ENCODE results near the gene ACTL6B. TPM values are rescaled to one million over a fixed set of nuclear protein-coding genes. Genes with fewer than 3 reads are reported as not detected.
A peak's percentile ranks its signal among the peaks of the same experiment; 100 is the strongest.

ACTL6B gene
- total and polyA plus RNA-seq, 2 of the 13 experiments (the other 11 are each of a cell fraction or from before 2014, with no cell fraction given): not detected

DNA sequence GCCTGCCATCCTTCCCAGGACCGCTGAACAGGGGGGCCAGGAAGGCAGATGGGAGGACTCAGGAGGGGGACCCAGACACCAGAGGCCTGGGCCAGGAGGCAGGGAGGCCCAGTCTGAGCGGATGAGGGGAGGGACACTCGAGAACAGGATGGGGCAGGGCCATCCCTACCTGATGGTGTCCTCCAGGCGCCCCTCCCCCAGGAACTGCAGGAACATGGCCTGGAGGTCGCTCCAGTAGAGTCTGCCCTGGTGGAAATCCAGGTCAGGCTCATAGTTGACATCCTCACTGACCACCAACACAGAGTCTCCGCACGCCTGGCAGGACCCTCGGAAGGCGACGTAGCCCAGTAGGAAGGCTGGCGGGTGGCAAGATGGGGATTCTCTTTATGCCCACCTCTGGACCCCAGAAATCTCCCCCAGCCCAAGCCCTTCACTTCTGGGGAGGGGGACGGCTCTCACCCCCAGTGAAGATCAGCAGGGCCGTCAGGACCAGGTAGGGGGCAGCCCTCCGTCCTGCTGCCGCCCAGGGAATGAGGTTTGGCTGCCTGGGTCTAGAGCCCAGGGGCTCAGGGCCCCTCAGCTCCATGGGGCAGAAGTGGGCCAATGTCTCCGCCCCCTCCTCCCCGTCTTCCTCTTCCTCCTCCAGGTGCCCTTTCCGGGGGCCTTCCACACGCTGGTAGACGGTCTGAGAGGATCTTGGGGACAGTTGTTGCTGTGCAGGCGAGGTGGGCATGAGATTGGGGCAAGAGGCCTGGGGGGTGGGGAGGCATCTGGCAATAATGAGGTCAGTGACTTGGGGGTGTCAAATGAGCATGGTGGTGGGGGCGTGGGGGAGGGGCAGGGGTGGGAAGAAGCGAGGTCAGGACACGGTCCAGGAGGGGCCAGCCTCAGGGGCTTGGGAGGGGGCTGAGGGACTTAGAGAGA is 15.5 kb downstream of the ACTL6B start:
- intact Hi-C loops (cut with micrococcal nuclease; ENCODE audit: unreplicated experiment): no loop called here
- POLR2A ChIA-PET: interaction anchor here (1.3 to 2.6 kb wide), 3 partner anchors 19 to 32 kb away, joined by 4 to 17 read pairs (median 14); partner anchors contain the start of genes GNB2 and MOSPD3
- no peak for DNase-seq (ENCODE audit: low spot score)

More for the DNA sequence above, 15.5 kb downstream of the ACTL6B start:
- Histone ChIP-seq H3K4me1 (ENCODE audit: insufficient read depth, low read length) (peaks cover 41% of the 10 kb centered on the region), H3K9ac (ENCODE audit: insufficient read depth, low read depth, low read length) (peak overlapping the region; percentile 65), H3K36me3 (replicated peaks in 1 of 2; ENCODE audit: control insufficient read depth in 1 of 2, insufficient read depth in 2 of 2, low read length in 2 of 2) (no peaks in the 10 kb centered on the region), H3K79me2 (ENCODE audit: insufficient read depth, low read length) (no peaks in the 10 kb centered on the region), H3K9me3 (ENCODE audit: low read length) (no peaks in the 10 kb centered on the region), H3K4me3 (replicated peaks in 1 of 3; ENCODE audit: insufficient read depth in 1 of 3, low read depth in 2 of 3, low read length in 3 of 3) (peak overlapping the region; percentile 57 to 84 (median 64); a peak in 5 of 6 replicates), H3K27me3 (ENCODE audit: control insufficient read depth in 1 of 2, insufficient read depth in 2 of 2, low read length in 2 of 2) (peaks cover 4 to 5% of the 10 kb centered on the region in 2 experiments; a peak in 4 of 5 replicates), H3K27ac (ENCODE audit: extremely low read length, insufficient read depth, low read length) (peak overlapping the region; percentile 88), H3K4me2 (ENCODE audit: low read depth, low read length) (peak overlapping the region; percentile 97), H2AFZ (ENCODE audit: low read length) (no peak overlapping the region), H4K20me1 (ENCODE audit: insufficient read depth, low read length) (no peaks in the 10 kb centered on the region)
- no peak for ATAC-seq
- no TSS peak for BruUV-seq (replicated peaks)
- CTCF ChIA-PET (ENCODE audit: low intra/inter-chr PET ratio, low total read pairs): no interaction called here
- 75% methylated on average over 18 of the region's 24 CpGs for WGBS (ENCODE audit: low lambda C conversion rate)
- FAIRE-seq: no peak
- TF ChIP-seq ZNF263 (CRISPR knock-in tag; IDR thresholded peaks at IDR 0.05): 0 out of 2 replicates have a peak, but pooled peaks have one; percentile 34
- peak; percentile 47 for TF ChIP-seq RBM39 (IDR thresholded peaks at IDR 0.05; ENCODE audit: low read depth, low read length, poor library complexity, severe bottlenecking)
- TF ChIP-seq, protein P1, sequence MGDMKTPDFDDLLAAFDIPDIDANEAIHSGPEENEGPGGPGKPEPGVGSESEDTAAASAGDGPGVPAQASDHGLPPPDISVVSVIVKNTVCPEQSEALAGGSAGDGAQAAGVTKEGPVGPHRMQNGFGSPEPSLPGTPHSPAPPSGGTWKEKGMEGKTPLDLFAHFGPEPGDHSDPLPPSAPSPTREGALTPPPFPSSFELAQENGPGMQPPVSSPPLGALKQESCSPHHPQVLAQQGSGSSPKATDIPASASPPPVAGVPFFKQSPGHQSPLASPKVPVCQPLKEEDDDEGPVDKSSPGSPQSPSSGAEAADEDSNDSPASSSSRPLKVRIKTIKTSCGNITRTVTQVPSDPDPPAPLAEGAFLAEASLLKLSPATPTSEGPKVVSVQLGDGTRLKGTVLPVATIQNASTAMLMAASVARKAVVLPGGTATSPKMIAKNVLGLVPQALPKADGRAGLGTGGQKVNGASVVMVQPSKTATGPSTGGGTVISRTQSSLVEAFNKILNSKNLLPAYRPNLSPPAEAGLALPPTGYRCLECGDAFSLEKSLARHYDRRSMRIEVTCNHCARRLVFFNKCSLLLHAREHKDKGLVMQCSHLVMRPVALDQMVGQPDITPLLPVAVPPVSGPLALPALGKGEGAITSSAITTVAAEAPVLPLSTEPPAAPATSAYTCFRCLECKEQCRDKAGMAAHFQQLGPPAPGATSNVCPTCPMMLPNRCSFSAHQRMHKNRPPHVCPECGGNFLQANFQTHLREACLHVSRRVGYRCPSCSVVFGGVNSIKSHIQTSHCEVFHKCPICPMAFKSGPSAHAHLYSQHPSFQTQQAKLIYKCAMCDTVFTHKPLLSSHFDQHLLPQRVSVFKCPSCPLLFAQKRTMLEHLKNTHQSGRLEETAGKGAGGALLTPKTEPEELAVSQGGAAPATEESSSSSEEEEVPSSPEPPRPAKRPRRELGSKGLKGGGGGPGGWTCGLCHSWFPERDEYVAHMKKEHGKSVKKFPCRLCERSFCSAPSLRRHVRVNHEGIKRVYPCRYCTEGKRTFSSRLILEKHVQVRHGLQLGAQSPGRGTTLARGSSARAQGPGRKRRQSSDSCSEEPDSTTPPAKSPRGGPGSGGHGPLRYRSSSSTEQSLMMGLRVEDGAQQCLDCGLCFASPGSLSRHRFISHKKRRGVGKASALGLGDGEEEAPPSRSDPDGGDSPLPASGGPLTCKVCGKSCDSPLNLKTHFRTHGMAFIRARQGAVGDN (CRISPR knock-in tag; IDR thresholded peaks at IDR 0.05): peak; percentile 41
- 0 out of 2 replicates have a peak, but pooled peaks have one; percentile 33 for TF ChIP-seq DNMT1 (CRISPR knock-in tag; IDR thresholded peaks at IDR 0.05)
- no peak for TF ChIP-seq SNAPC2 (CRISPR knock-in tag; IDR thresholded peaks at IDR 0.05)
- TF ChIP-seq ZNF709 (CRISPR knock-in tag; IDR thresholded peaks at IDR 0.05): 0 out of 2 replicates have a peak, but pooled peaks have one; percentile 0
- TF ChIP-seq ZNF543 (CRISPR knock-in tag; IDR thresholded peaks at IDR 0.05): no peak
- TF ChIP-seq, protein P2, sequence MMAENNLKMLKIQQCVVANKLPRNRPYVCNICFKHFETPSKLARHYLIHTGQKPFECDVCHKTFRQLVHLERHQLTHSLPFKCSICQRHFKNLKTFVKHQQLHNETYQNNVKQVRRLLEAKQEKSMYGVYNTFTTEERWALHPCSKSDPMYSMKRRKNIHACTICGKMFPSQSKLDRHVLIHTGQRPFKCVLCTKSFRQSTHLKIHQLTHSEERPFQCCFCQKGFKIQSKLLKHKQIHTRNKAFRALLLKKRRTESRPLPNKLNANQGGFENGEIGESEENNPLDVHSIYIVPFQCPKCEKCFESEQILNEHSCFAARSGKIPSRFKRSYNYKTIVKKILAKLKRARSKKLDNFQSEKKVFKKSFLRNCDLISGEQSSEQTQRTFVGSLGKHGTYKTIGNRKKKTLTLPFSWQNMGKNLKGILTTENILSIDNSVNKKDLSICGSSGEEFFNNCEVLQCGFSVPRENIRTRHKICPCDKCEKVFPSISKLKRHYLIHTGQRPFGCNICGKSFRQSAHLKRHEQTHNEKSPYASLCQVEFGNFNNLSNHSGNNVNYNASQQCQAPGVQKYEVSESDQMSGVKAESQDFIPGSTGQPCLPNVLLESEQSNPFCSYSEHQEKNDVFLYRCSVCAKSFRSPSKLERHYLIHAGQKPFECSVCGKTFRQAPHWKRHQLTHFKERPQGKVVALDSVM (CRISPR knock-in tag; IDR thresholded peaks at IDR 0.05): peak; percentile 67; the same call in 1 of the 2 replicates
- TF ChIP-seq ZNF724P (CRISPR knock-in tag; IDR thresholded peaks at IDR 0.05; ENCODE audit: borderline replicate concordance): no peak
- TF ChIP-seq AGO2 (optimal IDR thresholded peaks at IDR 0.05; ENCODE audit: low read depth, low read length): peak; percentile 32
- TF ChIP-seq ZNF501 (CRISPR knock-in tag; IDR thresholded peaks at IDR 0.05): 0 out of 2 replicates have a peak, but pooled peaks have one; percentile 17
- TF ChIP-seq SALL2 (CRISPR knock-in tag; IDR thresholded peaks at IDR 0.05): 0 out of 2 replicates have a peak, but pooled peaks have one; percentile 3
- in situ Hi-C loops (cut with HindIII; ENCODE audit: extremely low pct_ligation_motif_present, low pct_unique_long_range_greater_than_20kb): no loop called here
